ENCODE results near the gene CDH3. TPM values are rescaled to one million over a fixed set of nuclear protein-coding genes. Genes with fewer than 3 reads are reported as not detected.
A peak's percentile ranks its signal among the peaks of the same experiment; 100 is the strongest.

Gene CDH3
- total RNA-seq, 4 donors from 2014 or later: 1.1 to 5.0 (median 3.2) TPM

DNA sequence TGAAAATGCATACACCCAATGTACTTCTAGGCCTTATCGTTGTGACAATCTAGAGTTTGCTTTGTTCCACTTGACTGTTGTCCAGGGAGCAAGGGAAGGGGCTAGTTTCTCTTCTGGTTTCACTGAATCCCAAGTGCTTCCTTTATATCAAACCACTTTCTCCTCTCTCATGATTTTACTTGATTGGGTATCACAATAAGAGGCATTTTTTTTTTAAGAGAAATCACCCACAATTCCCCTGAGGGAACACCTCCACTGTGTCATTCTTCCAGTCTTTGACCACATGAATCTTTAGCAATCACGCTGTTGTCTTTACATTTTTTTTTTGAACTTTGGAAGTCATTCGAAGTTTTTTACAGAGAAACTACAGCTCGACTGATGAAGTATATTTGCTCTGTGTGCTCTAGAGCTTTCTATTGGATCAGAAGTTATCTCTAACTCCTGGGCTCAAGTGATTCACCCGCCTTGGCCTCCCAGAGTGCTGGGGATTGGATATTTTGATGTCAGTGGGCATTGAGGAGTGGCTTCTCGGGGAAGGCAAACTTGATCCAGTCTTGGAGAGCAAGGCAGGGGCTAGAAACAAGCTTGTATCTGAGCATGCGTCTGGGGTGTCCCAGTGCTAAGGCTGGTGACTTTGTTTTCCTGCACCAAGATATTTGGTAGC lies 95.0 kb downstream of the CDH3 start:
- H3K27me3 ChIP-seq: no peaks in the 10 kb centered on the region
- H3K27ac ChIP-seq: peak overlapping the region; percentile 93 to 98 (median 97)
- H3K4me1 ChIP-seq: peaks cover 59% of the 10 kb centered on the region in 2 donors
- DNase-seq: peak; percentile 45 to 46
- H3K4me3 ChIP-seq (replicated peaks in 1 of 3): no peak overlapping the region
- 24 to 32% methylated on average over 7 of the region's 7 CpGs for WGBS, 2 donors
- no peaks in the 10 kb centered on the region for H3K36me3 ChIP-seq
- H3K9me3 ChIP-seq: no peaks in the 10 kb centered on the region
- intact Hi-C loops (cut with DNase I): loop anchor here (5.0 kb wide), 1 partner anchor 52 kb away; no protein-coding TSS in a partner anchor
- TF ChIP-seq, protein P1, sequence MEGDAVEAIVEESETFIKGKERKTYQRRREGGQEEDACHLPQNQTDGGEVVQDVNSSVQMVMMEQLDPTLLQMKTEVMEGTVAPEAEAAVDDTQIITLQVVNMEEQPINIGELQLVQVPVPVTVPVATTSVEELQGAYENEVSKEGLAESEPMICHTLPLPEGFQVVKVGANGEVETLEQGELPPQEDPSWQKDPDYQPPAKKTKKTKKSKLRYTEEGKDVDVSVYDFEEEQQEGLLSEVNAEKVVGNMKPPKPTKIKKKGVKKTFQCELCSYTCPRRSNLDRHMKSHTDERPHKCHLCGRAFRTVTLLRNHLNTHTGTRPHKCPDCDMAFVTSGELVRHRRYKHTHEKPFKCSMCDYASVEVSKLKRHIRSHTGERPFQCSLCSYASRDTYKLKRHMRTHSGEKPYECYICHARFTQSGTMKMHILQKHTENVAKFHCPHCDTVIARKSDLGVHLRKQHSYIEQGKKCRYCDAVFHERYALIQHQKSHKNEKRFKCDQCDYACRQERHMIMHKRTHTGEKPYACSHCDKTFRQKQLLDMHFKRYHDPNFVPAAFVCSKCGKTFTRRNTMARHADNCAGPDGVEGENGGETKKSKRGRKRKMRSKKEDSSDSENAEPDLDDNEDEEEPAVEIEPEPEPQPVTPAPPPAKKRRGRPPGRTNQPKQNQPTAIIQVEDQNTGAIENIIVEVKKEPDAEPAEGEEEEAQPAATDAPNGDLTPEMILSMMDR (IDR thresholded peaks at IDR 0.05): no peak
- no peak for TF ChIP-seq POLR2A (IDR thresholded peaks at IDR 0.05)

DNA sequence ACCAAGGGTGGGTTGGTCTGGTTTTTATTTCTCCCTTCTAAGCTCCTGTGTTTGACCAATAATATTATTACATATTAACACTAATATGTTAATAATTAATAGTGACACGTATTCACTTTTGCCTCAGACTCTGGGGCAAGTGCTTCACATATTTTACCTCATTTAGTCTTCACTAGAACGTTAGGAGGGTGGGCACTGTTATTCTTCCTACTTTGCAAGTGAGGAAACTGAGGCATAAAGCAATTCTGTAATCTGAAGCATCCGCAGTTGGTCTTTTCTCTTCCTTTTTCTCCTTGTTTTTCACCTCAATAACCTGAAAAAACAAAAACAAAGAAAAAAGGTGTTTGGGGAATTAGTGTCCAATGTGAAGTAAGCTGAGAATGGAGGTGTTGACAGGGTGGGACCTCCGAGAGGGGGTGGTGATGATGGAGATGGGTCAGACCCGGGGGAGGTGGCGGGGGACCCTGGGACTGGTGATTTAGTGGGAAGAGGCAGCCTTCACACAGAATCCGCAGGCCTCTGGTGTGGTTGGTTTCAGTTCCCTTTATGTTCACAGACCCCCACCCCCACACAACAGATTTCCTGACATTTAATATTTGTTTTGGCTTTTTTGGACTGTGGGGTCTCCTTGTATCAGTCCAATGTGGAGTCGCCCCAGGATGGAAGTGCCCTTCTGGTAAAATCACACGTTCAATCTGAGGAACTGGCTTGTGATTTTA lies 95.7 kb downstream of the CDH3 start:
- H3K27ac ChIP-seq: peak overlapping the region; percentile 93 to 98 (median 97)

DNA sequence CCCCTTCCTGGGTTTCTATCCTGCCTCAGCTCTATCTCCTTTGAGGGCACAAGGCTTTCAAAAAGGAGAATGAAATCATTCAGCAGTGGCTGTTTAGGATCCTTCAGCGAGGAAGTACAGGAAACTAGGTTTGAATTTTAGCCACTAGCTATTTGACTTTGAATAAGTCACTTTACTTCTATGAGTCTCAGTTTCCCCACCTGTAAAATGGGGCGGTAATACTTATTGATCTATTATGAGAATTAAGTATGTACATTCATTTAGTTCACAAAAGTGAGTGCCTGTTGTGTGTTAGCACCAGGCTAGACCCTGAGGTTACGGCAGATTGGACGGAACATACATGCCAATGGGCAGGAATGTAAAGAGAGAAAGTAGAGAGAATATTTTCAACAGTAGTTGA lies 98.6 kb downstream of the CDH3 start:
- no peaks in the 10 kb centered on the region for H3K27me3 ChIP-seq
- no peak for TF ChIP-seq POLR2A (IDR thresholded peaks at IDR 0.05)
- TF ChIP-seq, protein P1 (IDR thresholded peaks at IDR 0.05): no peak
- H3K4me3 ChIP-seq (replicated peaks in 1 of 3): no peak overlapping the region
- WGBS, 2 donors: 82 to 85% methylated on average over 4 of the region's 4 CpGs
- intact Hi-C loops (cut with DNase I): no loop called here
- no peaks in the 10 kb centered on the region for H3K9me3 ChIP-seq
- H3K36me3 ChIP-seq: no peaks in the 10 kb centered on the region
- no peak for DNase-seq
- H3K27ac ChIP-seq: peak overlapping the region; percentile 93 to 98 (median 97)
- peaks cover 82 to 91% of the 10 kb centered on the region in 2 donors for H3K4me1 ChIP-seq

More for the DNA sequence above, 95.7 kb downstream of the CDH3 start:
- Histone ChIP-seq H3K36me3 (no peaks in the 10 kb centered on the region), H3K27me3 (no peaks in the 10 kb centered on the region), H3K4me3 (replicated peaks in 1 of 3) (no peak overlapping the region), H3K4me1 (peaks cover 63 to 66% of the 10 kb centered on the region in 2 donors), H3K9me3 (no peaks in the 10 kb centered on the region)
- no peak for TF ChIP-seq POLR2A (IDR thresholded peaks at IDR 0.05)
- TF ChIP-seq, protein P1 (IDR thresholded peaks at IDR 0.05): no peak
- intact Hi-C loops (cut with DNase I): no loop called here
- WGBS, 2 donors: 52 to 60% methylated on average over 9 of the region's 9 CpGs
- no peak for DNase-seq

DNA sequence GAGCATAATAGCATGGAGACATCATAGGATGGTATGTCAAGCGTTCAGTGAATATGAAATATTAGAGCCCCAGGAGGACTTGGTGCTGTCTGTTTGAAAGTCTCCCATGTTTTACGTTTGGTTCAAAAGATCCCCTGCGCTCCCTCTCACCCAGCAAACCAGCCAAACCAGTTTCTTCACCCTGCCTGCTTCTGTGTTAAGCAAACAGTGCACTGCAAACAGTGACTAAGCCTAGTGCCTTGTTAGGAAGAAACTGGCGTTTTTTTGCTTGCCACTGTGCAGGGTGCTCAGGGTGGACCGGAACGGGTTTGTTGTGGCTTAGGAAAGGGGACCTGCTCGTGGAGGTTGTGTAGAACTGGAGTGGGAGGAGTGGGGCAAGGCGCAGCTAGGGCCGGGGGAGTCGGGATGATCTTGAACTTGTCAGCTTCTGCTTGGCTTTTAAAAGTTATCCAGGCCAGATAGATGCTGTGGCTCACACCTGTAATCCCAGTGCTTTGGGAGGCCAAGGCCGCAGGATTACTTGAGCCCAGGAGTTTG lies 99.7 kb downstream of the CDH3 start:
- no peaks in the 10 kb centered on the region for H3K9me3 ChIP-seq
- no peaks in the 10 kb centered on the region for H3K27me3 ChIP-seq
- peaks cover 90 to 92% of the 10 kb centered on the region in 2 donors for H3K4me1 ChIP-seq
- TF ChIP-seq POLR2A (IDR thresholded peaks at IDR 0.05): peak in 1 of 2 donors; percentile 72
- TF ChIP-seq, protein P1 (IDR thresholded peaks at IDR 0.05): no peak
- H3K27ac ChIP-seq: peak overlapping the region; percentile 93 to 98 (median 97)
- 33 to 42% methylated on average over 11 of the region's 11 CpGs for WGBS, 2 donors
- intact Hi-C loops (cut with DNase I): no loop called here
- peak; percentile 90 to 92 for DNase-seq
- no peaks in the 10 kb centered on the region for H3K36me3 ChIP-seq
- no peak overlapping the region for H3K4me3 ChIP-seq (replicated peaks in 1 of 3)

DNA sequence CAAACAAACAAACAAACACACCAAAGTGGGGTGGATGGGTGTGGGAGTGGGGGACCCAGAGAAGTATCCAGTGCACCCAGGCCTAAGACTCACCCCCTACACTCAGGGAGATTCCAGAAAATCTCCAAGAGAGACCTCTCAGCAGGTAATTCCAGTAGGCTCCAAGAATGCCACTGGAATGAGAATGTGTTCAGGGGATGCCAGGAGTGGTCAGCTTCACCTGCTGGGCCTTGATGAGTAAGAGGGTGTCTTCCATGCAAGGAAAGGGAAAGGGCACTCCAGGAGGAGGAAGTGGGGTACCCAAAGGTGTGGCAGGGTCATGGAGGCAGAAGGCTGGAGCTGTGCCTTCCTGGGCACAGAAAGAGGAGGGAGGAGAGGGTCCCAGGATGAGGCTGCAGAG lies 101.8 kb downstream of the CDH3 start:
- peak overlapping the region; percentile 85 to 98 (median 97) for H3K27ac ChIP-seq

More for the DNA sequence above, 101.8 kb downstream of the CDH3 start:
- TF ChIP-seq, protein P1 (IDR thresholded peaks at IDR 0.05): no peak
- TF ChIP-seq POLR2A (IDR thresholded peaks at IDR 0.05): no peak
- intact Hi-C loops (cut with DNase I): no loop called here
- Histone ChIP-seq H3K36me3 (no peaks in the 10 kb centered on the region), H3K4me1 (peaks cover 82 to 85% of the 10 kb centered on the region in 2 donors), H3K9me3 (no peaks in the 10 kb centered on the region), H3K27me3 (no peaks in the 10 kb centered on the region), H3K4me3 (replicated peaks in 1 of 3) (no peak overlapping the region)
- no peak for DNase-seq
